ENCODE results near the gene ARHGAP10.

DNA sequence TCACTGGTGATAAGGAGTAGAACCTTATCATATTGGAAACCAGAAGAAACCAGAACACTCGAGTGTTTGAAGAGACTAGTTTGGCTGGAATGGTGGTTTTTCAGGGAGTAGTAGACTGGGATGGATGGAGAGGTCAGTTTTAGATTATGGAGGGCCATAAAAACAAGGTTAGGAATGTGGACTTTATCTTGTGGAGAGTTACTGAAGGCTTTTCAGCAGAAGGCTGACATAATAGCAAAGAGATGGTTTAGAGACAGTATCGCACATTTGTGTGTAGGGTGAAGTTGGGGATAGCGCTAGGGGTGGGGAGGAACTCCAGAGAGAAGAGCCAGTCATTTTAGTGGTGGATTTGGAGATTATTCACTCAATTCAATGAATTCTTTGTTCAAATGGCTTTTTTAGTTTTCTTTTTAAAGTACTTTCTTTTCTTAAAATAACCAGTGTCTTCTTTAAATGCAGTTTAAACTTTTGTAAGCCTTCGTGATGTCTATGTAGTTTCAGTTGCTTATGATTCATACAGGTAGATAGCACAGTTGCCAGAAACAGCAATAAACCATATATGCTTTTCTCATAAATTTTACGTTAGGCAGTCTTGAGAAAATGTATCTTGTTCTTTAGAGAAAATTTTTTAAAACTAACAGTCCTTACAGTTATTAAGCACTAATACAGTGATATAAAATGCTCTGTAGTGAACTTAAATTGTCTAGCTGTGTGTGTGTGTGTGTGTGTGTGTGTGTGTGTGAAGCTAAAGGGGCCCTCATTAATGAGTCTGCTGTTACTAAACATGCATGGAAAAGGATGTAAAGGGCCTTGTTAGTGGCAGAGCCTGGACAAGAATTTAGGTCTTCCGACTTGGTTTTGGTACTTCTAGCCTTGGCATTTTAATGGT is 3.8 kb downstream of the ARHGAP10 start:
- no peak for TF ChIP-seq EZH2 (IDR thresholded peaks at IDR 0.05; ENCODE audit: borderline replicate concordance, insufficient read depth, low read depth, low read length, poor library complexity, severe bottlenecking)
- TF ChIP-seq, protein P1, sequence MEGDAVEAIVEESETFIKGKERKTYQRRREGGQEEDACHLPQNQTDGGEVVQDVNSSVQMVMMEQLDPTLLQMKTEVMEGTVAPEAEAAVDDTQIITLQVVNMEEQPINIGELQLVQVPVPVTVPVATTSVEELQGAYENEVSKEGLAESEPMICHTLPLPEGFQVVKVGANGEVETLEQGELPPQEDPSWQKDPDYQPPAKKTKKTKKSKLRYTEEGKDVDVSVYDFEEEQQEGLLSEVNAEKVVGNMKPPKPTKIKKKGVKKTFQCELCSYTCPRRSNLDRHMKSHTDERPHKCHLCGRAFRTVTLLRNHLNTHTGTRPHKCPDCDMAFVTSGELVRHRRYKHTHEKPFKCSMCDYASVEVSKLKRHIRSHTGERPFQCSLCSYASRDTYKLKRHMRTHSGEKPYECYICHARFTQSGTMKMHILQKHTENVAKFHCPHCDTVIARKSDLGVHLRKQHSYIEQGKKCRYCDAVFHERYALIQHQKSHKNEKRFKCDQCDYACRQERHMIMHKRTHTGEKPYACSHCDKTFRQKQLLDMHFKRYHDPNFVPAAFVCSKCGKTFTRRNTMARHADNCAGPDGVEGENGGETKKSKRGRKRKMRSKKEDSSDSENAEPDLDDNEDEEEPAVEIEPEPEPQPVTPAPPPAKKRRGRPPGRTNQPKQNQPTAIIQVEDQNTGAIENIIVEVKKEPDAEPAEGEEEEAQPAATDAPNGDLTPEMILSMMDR (IDR thresholded peaks at IDR 0.05): no peak

All from B cell (primary cell).